K562 (cell line): ENCODE results near the gene MYL12A. TPM values are rescaled to one million over a fixed set of nuclear protein-coding genes. Genes with fewer than 3 reads are reported as not detected.

Source experiments
- BRF1 ChIP-seq: IDR thresholded peaks from 3 replicates; pipeline ENCODE4 v1.6.1; 2011; ENCODE audit warnings: borderline replicate concordance, mild to moderate bottlenecking; ENCODE audit not compliant: insufficient read length; ENCODE audit errors: extremely low read depth
- GABPB1 ChIP-seq: sonication (generic); formaldehyde crosslinking; IDR thresholded peaks from 2 replicates; pipeline ENCODE4 v1.8.0; 2022; ENCODE audit warnings: mild to moderate bottlenecking, missing genetic modification reagents
- GABPB2 ChIP-seq: fragments of 250-450 bp; sonication (Bioruptor Pico); conservative IDR thresholded peaks from 2 replicates; pipeline ENCODE4 v1.5.1; 2021; ENCODE audit warnings: mild to moderate bottlenecking
- JUNB ChIP-seq: fragments of 450-650 bp; formaldehyde crosslinking; conservative IDR thresholded peaks from 2 replicates; pipeline ENCODE4 v1.4.0; 2020; ENCODE audit warnings: mild to moderate bottlenecking
- JUND ChIP-seq, 2 experiments: IDR thresholded peaks; 2 replicates in 1 of 2; 3 replicates in 1 of 2; pipeline ENCODE4 v1.6.1; 2011; ENCODE audit warnings: borderline replicate concordance in 2 of 2, low read depth in 2 of 2, low read length in 2 of 2, improper control_type of control experiment in 1 of 2, missing biosample characterization in 1 of 2, missing genetic modification characterization in 1 of 2, missing genetic modification reagents in 1 of 2
- L3MBTL2 ChIP-seq: fragments of 450-650 bp; IDR thresholded peaks from 2 replicates; pipeline ENCODE4 v1.6.1; 2016; ENCODE audit warnings: mild to moderate bottlenecking, moderate library complexity
- MYC ChIP-seq, 2 experiments: fragments of 250-450 bp in 1 of 2; sonication (Bioruptor Pico) in 1 of 2; IDR thresholded peaks; 2 replicates each; pipeline versions ENCODE4 v1.5.1 to v1.6.1; 2012 to 2021; ENCODE audit warnings: low read depth in 2 of 2, borderline replicate concordance in 1 of 2, improper control_type of control experiment in 1 of 2, low read length in 1 of 2, mild to moderate bottlenecking in 1 of 2, moderate library complexity in 1 of 2
- NR2C1 ChIP-seq, 2 experiments: fragments of 450-650 bp; IDR thresholded peaks; 2 replicates each; pipeline ENCODE4 v1.6.1; 2017; ENCODE audit warnings: mild to moderate bottlenecking in 2 of 2, antibody characterized with exemption in 1 of 2, inconsistent platforms in 1 of 2, missing compliant biosample characterization in 1 of 2, missing genetic modification characterization in 1 of 2
- ZNF143 ChIP-seq: sonication (generic); formaldehyde crosslinking; IDR thresholded peaks from 2 replicates; pipeline ENCODE4 v1.9.0; 2022; ENCODE audit warnings: mild to moderate bottlenecking, missing genetic modification reagents
- ZNF77 ChIP-seq: fragments of 250-450 bp; sonication (Bioruptor Pico); IDR thresholded peaks from 2 replicates; pipeline ENCODE4 v1.5.0; 2020
- ZNF830 ChIP-seq: fragments of 250-450 bp; sonication (Bioruptor Pico); IDR thresholded peaks from 2 replicates; pipeline ENCODE4 v1.5.0; 2021; ENCODE audit warnings: mild to moderate bottlenecking
- polyA plus RNA-seq, 8 experiments: library from polyadenylated mRNA; depleted of rRNA in 4 of 8; stranded (reverse) in 5 of 8; unstranded in 3 of 8; fragments of >200 nt; fragmentation: Nextera tagmentation in 2 of 8; fragmentation: Illumina TruSeq in 1 of 8; extraction: Ambion mirVana in 2 of 8; extraction: Trizol in 1 of 8; gene quantifications; 2 replicates each; pipeline versions ENCODE4 v1.2.1 to v1.2.3, GENCODE V29; 2011 to 2014; ENCODE audit warnings: inconsistent platforms in 1 of 8, missing spikeins in 1 of 8
- total RNA-seq, 7 experiments: library from RNA; depleted of rRNA in 6 of 7; stranded (reverse); fragments of >200 nt in 6 of 7; fragmentation: Illumina TruSeq in 2 of 7; extraction: Trizol in 2 of 7; gene quantifications; 2 replicates each; pipeline versions ENCODE4 v1.2.1 to v1.2.3, GENCODE V29; 2011 to 2021; ENCODE audit warnings: low replicate concordance in 1 of 7
- TF ChIP-seq, protein P1 (sequence below): IDR thresholded peaks from 2 replicates; pipeline ENCODE4 v1.6.1; 2011; ENCODE audit not compliant: insufficient read length; ENCODE audit errors: extremely low read depth

MYL12A gene
- total and polyA plus RNA-seq, 9 of the 15 experiments (the other 6 are each of a cell fraction or from before 2014, with no cell fraction given) = 308 to 1,031 (median 559) TPM

DNA sequence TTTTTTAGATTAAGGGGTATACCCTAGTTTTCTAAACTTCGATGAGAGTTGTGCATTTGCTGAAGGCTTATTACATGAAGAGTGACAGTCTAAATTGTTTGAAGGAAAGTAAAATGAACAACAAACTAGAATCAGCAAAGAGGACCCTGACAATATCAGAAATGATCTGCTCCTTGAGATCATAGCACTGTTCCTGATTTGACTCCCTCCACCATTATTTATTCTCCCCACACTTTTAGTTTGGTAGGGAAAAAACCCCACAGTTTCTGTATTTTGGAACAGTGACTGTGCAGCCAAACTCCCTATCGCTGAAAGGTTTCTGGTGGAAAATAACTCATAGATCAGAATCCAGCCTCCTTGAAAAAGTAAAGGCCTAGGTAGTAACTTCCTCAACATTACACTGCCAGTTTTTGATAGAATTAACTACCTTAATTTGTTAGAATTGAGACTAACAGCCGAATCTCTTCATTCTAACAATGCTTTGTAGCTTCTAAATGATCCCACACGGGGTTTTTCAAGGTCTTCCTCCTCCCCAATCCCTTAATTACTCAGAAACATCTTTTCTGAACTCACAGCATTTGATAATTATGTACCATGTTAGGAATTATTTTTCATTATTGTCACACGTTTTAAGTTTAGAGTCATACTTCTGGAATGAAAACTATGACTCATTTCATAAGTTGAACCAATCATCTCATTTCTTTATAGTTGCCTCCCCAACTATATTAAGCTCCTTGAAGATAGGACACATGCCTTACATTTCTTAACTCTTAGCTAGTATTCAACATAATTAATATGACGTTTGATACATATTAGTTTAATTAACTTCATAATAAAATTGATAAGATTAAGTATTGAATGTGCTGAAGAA, 2.9 kb downstream of the MYL12A start (continued):
- TF ChIP-seq L3MBTL2 (no peak), ZNF830 (CRISPR knock-in tag) (no peak), GABPB1 (CRISPR knock-in tag) (peak; percentile 36; the same call in 1 of the 2 replicates), ZNF77 (no peak), GABPB2 (CRISPR knock-in tag) (no peak), MYC (IDR thresholded peaks at IDR 0.05; ENCODE audit: low read depth, low read length) (no peak), MYC (CRISPR knock-in tag; IDR thresholded peaks at IDR 0.05; ENCODE audit: borderline replicate concordance, low read depth) (no peak), ZNF143 (CRISPR knock-in tag) (no peak), NR2C1 (IDR thresholded peaks at IDR 0.05) (no peak), NR2C1 (tag; IDR thresholded peaks at IDR 0.05) (no peak), BRF1 (no peak), JUNB (0 out of 2 replicates have a peak, but pooled peaks have one; percentile 10), JUND (IDR thresholded peaks at IDR 0.05; ENCODE audit: borderline replicate concordance, low read depth, low read length) (peak; percentile 60), JUND (tag; IDR thresholded peaks at IDR 0.05; ENCODE audit: borderline replicate concordance, low read depth, low read length) (peak; percentile 49; the same call in 1 of the 3 replicates)
- TF ChIP-seq, protein P1, sequence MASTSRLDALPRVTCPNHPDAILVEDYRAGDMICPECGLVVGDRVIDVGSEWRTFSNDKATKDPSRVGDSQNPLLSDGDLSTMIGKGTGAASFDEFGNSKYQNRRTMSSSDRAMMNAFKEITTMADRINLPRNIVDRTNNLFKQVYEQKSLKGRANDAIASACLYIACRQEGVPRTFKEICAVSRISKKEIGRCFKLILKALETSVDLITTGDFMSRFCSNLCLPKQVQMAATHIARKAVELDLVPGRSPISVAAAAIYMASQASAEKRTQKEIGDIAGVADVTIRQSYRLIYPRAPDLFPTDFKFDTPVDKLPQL = no peak
